HG03575 (cell line): ENCODE results near the gene EVI5.
"Not testable (repeated sequence)": the region's sequence is repeated elsewhere in the genome, so short reads cannot be mapped to it uniquely, and the experiment has no call there.

Source experiments
- ATAC-seq: cut with Tn5 transposase; IDR thresholded peaks from one replicate; pipeline ENCODE4 v1.9.1; 2021; ENCODE audit not compliant: unreplicated experiment, insufficient number of reproducible peaks, low FRiP score; ENCODE audit errors: extremely low read depth

The EVI5 gene

GRCh38 chr1:92755541-92756461 lies 29.1 kb downstream of the EVI5 start:
- ATAC-seq, result no peak

- no peak for ATAC-seq
Observed at GRCh38 chr1:92754719-92755050, 30.2 kb downstream of the EVI5 start.

- ATAC-seq, result no peak
Observed at GRCh38 chr1:92754000-92754718, 30.7 kb downstream of the EVI5 start.

- no peak for ATAC-seq
Observed at GRCh38 chr1:92752719-92753118, 32.2 kb downstream of the EVI5 start.

- ATAC-seq, result no peak
Observed at GRCh38 chr1:92749024-92749634, 35.8 kb downstream of the EVI5 start.

- ATAC-seq, result no peak
Observed at GRCh38 chr1:92748138-92748537, 36.8 kb downstream of the EVI5 start.

GRCh38 chr1:92747735-92748134 lies 37.2 kb downstream of the EVI5 start:
- no peak for ATAC-seq

- not testable (repeated sequence) for ATAC-seq
Observed at GRCh38 chr1:92746255-92746654, 38.7 kb downstream of the EVI5 start.

GRCh38 chr1:92743221-92743620 lies 41.7 kb downstream of the EVI5 start:
- ATAC-seq, result no peak

- no peak for ATAC-seq
Observed at GRCh38 chr1:92739669-92740524, 45.0 kb downstream of the EVI5 start.

- ATAC-seq, result no peak
Observed at GRCh38 chr1:92736395-92736794, 48.5 kb downstream of the EVI5 start.

GRCh38 chr1:92730476-92730875 lies 54.4 kb downstream of the EVI5 start:
- ATAC-seq, result no peak

GRCh38 chr1:92728697-92729096 lies 56.2 kb downstream of the EVI5 start:
- ATAC-seq, result no peak

- not testable (repeated sequence) for ATAC-seq
Observed at GRCh38 chr1:92723713-92724112, 61.2 kb downstream of the EVI5 start.

- ATAC-seq, result no peak
Observed at GRCh38 chr1:92721886-92722285, 63.0 kb downstream of the EVI5 start.

- not testable (repeated sequence) for ATAC-seq
Observed at GRCh38 chr1:92721157-92721556, 63.8 kb downstream of the EVI5 start.

- not testable (repeated sequence) for ATAC-seq
Observed at GRCh38 chr1:92715476-92715951, 69.4 kb downstream of the EVI5 start.

GRCh38 chr1:92713939-92714338 lies 71.0 kb downstream of the EVI5 start:
- no peak for ATAC-seq
